GM18951 (cell line): ENCODE data around the gene MOSMO.
"Not testable (repeated sequence)": the region's sequence is repeated elsewhere in the genome, so short reads cannot be mapped to it uniquely, and the experiment has no call there.

Experiments
- POLR2A ChIP-seq: IDR thresholded peaks from 4 replicates; pipeline ENCODE4 v1.6.1; 2011; ENCODE audit warnings: mild to moderate bottlenecking; ENCODE audit not compliant: insufficient read length, insufficient read depth; ENCODE audit errors: extremely low read depth
- in situ Hi-C: fragments of 300-500 bp; cut with MboI; formaldehyde crosslinking; loops from one replicate; pipeline ENCODE4 v1.12.0; 2022; ENCODE audit warnings: low sequenced_read_pairs, mixed read lengths, inconsistent platforms; ENCODE audit not compliant: unreplicated experiment

The MOSMO gene

DNA sequence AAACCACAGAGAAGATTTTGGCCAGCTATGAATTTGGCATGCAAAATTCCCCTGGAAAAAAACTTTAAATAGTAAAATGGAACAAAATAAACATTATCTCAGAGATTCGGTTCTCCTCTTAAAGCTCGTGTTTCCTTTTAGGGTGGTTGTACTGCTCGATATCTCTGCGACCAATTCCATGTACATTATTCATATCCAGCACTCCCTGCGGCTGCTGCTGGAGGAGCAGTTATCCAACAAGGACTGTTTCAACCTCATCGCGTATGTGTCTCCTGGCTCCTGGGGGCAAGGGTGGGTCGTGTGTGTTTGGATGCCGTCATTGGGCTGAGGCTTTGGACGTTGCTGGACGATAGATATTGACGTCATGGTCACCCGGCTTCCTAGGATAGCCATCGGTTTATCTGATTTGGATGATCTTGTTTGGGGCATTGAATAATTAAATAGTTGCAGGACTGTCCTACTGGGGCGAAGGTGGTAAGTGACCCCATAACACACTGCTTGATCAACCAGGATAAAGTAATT, 118.2 kb downstream of the MOSMO start:
- TF ChIP-seq POLR2A = no peak
- in situ Hi-C loops = no loop called here

GRCh38 chr16:22128537-22128936, 120.6 kb downstream of the MOSMO start:
- in situ Hi-C loops = not testable (repeated sequence)

GRCh38 chr16:22130528-22130927, 122.6 kb downstream of the MOSMO start:
- in situ Hi-C loops = no loop called here
- no peak for TF ChIP-seq POLR2A

DNA sequence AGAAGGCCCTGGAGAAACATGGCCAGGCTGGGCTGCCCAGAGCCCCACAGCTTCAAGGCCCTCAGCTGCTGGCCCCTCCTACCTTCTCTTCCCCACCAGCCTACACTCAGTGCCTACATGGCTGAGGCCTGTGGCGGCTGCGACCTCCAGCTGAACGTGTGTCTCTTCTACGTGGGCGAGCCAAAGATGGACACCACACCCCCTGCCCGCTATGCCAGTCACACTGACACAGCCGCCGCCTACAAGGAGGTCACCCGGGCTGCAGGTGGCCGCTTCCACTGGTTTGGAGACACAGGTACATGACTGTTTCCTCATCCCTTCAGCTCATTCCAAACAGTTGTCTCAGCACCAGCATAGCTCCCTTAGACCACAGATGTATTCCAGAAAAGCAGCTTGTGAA, 124.9 kb downstream of the MOSMO start:
- no peak for TF ChIP-seq POLR2A
- in situ Hi-C loops = no loop called here
